Small intestine (tissue), 7 donors: ENCODE data around the gene GOSR2. TPM values are rescaled to one million over a fixed set of nuclear protein-coding genes. Genes with fewer than 3 reads are reported as not detected.

Experiments
- DNase-seq, 2 donors: peaks; one replicate each; pipeline versions ENCODE4 v3.0.0 to v3.0.0-alpha.2; 2013
- FAIRE-seq: peaks from 2 replicates; lab custom pipeline; 2012; peaks lifted over from hg19 to GRCh38; lab: Jason Lieb, UNC
- H3K27ac ChIP-seq, 3 donors: one replicate each; pipeline ENCODE4 v1.5.1; 2013; ENCODE audit warnings: low read length in 2 of 3, mild to moderate bottlenecking in 2 of 3, control low read depth in 1 of 3, inconsistent platforms in 1 of 3, low read depth in 1 of 3, moderate library complexity in 1 of 3
- H3K27me3 ChIP-seq, 3 donors: one replicate each; pipeline ENCODE4 v1.6.1; 2013; ENCODE audit warnings: low read length in 3 of 3, inconsistent platforms in 1 of 3; ENCODE audit not compliant: control insufficient read depth in 3 of 3, insufficient read depth in 3 of 3
- H3K36me3 ChIP-seq, 3 donors: one replicate each; pipeline ENCODE4 v1.6.1; 2013; ENCODE audit warnings: low read length in 3 of 3, inconsistent platforms in 1 of 3, low read depth in 1 of 3, mild to moderate bottlenecking in 1 of 3, moderate library complexity in 1 of 3; ENCODE audit not compliant: control insufficient read depth in 3 of 3, insufficient read depth in 2 of 3
- H3K4me1 ChIP-seq, 3 donors: one replicate each; pipeline ENCODE4 v1.6.1; 2013; ENCODE audit warnings: low read length in 2 of 3, inconsistent platforms in 1 of 3, low read depth in 1 of 3, mild to moderate bottlenecking in 1 of 3, moderate library complexity in 1 of 3; ENCODE audit not compliant: control insufficient read depth in 3 of 3, insufficient read depth in 2 of 3
- H3K4me3 ChIP-seq, 3 donors: one replicate each; pipeline ENCODE4 v1.5.1; 2013; ENCODE audit warnings: low read length in 3 of 3, control low read depth in 1 of 3, inconsistent platforms in 1 of 3, low read depth in 1 of 3, mild to moderate bottlenecking in 1 of 3, moderate library complexity in 1 of 3
- H3K9me3 ChIP-seq, 2 donors: one replicate each; pipeline ENCODE4 v1.6.1; 2013; ENCODE audit warnings: low read depth in 1 of 2, low read length in 1 of 2; ENCODE audit not compliant: control insufficient read depth in 2 of 2, insufficient read depth in 1 of 2
- WGBS, 3 donors: extraction: QIAGEN DNeasy Blood & Tissue Kit; methylation state at CpG; one replicate each; pipeline ENCODE4 v1.1.7; 2013; 5-methylcytosine and 5-hydroxymethylcytosine counted together
- polyA plus RNA-seq, 4 donors: library from polyadenylated mRNA; stranded (reverse) in 3 of 4; unstranded in 1 of 4; fragments of 200-250 nt in 3 of 4; fragments of 120-200 nt in 1 of 4; gene quantifications; one replicate each; pipeline versions ENCODE4 v1.2.1 to v1.2.3, GENCODE V29; 2013
- donor health status: healthy with polysubstance abuse.
- donor health status: control.
- donor health status: control.
- donor health status: Bipolar disorder and iron deficiency.
- donor health status: healthy.

GOSR2 gene
- polyA plus RNA-seq, 4 donors, result 41.0 to 80.1 (median 50.3) TPM

DNA sequence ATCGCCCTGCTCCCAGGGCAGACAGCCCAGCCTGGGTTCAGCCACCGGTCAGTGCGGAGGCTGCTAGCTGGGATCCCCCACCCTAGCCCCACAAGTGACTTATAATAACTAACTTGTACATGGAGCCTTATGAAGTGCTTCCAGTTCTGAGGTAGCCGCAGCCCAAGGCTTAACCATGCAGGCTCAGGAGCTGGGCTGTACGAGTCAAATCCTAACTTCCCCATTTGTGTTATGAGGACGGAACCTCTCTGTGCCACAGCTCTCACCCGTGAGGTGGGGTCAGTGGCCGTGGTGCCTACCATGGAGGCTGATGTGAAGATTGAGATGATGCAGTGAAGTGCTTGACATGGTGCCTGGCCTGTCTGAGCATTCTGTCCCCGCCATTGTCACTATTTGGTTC, 27.8 kb upstream of the GOSR2 start:
- WGBS, 3 donors, result 75 to 83% (median 77%) methylated on average over 9 of the region's 9 CpGs
- DNase-seq, result no peak
- Histone ChIP-seq H3K36me3 (no peaks in the 10 kb centered on the region), H3K4me3 (no peak overlapping the region), H3K4me1 (peaks cover 0 to 3% (median 0%) of the 10 kb centered on the region in 3 donors), H3K9me3 (peaks cover 0 to 4% of the 10 kb centered on the region in 2 donors), H3K27ac (no peak overlapping the region), H3K27me3 (peaks cover 0 to 18% (median 3%) of the 10 kb centered on the region in 3 donors)
- no peak for FAIRE-seq

DNA sequence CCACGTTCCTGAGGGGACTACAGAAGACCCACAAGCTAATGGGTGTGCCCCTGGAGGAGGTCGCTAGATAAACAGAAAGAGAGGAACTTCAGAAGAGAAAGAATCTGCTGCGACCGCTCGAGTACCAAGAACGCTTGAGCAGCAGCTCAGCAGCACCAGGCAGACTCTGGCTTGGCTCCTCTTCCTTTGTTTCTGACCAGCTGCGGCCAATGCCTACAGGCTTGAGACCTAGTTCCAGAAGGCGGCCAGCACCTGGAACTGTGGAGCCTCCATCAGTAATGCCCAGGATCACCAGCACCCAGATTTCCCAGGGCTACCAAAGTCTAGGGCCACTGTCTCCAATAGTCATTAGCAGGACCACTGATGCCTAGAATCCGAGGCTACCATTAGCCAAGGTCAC, 26.0 kb upstream of the GOSR2 start:
- 82 to 83% (median 82%) methylated on average over 9 of the region's 9 CpGs for WGBS, 3 donors
- Histone ChIP-seq H3K36me3 (no peaks in the 10 kb centered on the region), H3K27ac (no peak overlapping the region), H3K4me3 (no peak overlapping the region), H3K4me1 (peaks cover 0 to 3% (median 0%) of the 10 kb centered on the region in 3 donors), H3K9me3 (peaks cover 0 to 4% of the 10 kb centered on the region in 2 donors), H3K27me3 (peaks cover 0 to 18% (median 3%) of the 10 kb centered on the region in 3 donors)
- DNase-seq (no peak), FAIRE-seq (no peak)

DNA sequence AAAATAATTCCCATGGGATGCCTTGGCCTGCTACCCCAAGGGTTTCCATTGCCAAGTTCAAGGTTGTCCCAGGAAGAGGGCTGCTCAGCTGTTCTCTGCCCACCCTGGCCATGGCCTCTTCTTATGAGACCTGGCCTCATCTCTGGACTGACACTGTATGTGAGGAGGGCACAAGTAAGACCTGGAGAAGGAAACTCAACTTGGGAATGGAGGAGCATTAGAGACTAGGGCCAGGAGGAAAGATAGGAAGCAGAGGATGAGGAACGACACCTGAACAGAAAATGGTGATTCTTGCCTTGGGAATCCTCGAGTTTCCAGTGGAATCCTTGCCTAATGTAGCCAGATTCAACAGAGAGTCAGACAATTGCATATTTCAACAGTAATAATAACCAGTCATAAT, 24.6 kb upstream of the GOSR2 start:
- Histone ChIP-seq H3K27ac (no peak overlapping the region), H3K4me3 (no peak overlapping the region), H3K36me3 (no peaks in the 10 kb centered on the region), H3K4me1 (peaks cover 0 to 3% (median 0%) of the 10 kb centered on the region in 3 donors), H3K9me3 (peaks cover 0 to 4% of the 10 kb centered on the region in 2 donors), H3K27me3 (peaks cover 0 to 16% (median 3%) of the 10 kb centered on the region in 3 donors)
- DNase-seq, result no peak
- 54 to 68% (median 59%) methylated on average over 2 of the region's 2 CpGs for WGBS, 3 donors
- no peak for FAIRE-seq

DNA sequence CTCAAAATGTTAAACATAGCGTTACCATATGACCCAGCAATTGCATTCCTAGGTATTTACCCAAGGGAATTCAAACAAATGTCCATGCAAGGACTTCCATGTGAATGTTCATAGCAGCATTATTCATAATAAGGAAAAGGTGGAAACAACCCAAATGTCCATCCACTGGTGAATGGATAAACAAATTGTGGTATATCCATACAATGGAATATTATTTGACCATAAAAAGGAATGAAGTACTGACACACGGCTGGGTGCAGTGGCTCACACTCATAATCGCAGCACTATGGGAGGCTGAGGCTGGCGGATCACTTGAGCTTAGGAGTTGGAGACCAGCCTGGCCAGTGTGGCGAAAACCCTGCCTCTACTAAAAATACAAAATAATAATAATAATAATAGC, 24.1 kb upstream of the GOSR2 start:
- 94 to 97% (median 96%) methylated on average over 5 of the region's 5 CpGs for WGBS, 3 donors
- Histone ChIP-seq H3K4me3 (no peak overlapping the region), H3K36me3 (no peaks in the 10 kb centered on the region), H3K4me1 (peaks cover 0 to 3% (median 0%) of the 10 kb centered on the region in 3 donors), H3K27me3 (peaks cover 0 to 11% (median 3%) of the 10 kb centered on the region in 3 donors), H3K9me3 (peaks cover 0 to 4% of the 10 kb centered on the region in 2 donors), H3K27ac (no peak overlapping the region)
- DNase-seq (no peak), FAIRE-seq (no peak)

DNA sequence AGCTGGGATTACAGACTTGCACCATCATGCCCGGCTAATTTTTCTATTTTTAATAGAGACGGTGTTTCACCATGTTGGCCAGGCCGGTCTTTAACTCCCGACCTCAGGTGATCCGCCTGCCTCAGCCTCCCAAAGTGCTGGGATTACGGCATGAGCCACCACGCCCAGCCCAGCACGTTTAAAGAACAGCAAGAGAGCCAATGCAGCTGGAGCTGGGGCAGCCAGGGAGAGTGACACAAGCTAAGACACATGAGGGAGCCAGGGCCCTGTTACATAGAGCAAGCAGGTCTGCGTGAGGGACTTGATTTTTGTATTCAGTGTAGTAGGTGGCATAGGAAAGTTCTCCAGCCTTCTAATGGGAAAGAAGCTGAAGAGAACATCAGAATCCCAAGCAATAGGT, 21.7 kb upstream of the GOSR2 start:
- H3K27me3 ChIP-seq, result peaks cover 0 to 3% (median 2%) of the 10 kb centered on the region in 3 donors
- WGBS, 3 donors, result 75 to 80% (median 78%) methylated on average over 9 of the region's 9 CpGs
- peaks cover 0 to 4% of the 10 kb centered on the region in 2 donors for H3K9me3 ChIP-seq
- no peak overlapping the region for H3K27ac ChIP-seq
- H3K4me1 ChIP-seq, result no peaks in the 10 kb centered on the region
- H3K36me3 ChIP-seq, result no peaks in the 10 kb centered on the region
- DNase-seq, result no peak
- H3K4me3 ChIP-seq, result no peak overlapping the region
- no peak for FAIRE-seq

DNA sequence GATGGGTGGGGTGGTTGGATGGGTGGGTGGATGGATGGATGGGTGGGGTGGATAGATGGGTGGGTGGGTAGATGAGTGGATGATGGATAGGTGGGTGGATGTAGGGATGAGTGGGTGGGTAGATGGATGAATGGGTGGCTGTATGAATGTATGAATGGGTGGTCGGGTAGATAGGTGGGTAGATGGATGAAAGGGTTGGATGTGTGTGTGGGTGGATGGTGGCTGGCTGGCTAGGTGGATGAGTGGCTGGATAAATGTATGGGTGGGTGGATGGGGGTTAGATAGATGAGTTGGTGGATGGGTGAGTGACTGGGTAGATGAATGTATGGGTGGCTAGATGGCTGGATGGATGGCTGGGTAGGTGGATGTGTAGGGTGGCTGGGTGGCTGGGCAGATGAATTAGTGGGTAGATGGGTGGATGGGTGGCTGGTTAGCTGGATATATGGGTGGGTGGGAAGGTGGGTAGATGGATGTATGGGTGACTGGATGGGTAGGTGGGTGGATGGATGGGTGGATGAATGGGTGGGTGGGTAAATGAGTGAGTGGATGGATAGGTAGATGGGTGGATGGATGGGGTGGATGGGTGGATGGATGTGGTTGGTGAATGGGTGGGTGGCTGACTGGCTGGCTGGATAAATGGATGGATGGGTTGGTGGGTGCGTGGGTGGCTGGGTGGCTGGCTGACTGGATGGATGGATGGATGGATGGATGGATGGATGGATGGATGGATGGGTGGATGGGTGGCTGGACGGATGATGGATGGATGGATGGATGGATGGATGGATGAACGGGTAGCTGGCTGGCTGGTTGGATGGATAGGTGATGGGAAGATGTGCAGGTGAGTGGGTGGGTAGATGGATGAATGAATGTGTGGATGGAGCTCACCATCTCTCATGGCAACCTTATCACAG, 18.9 kb upstream of the GOSR2 start:
- 90 to 97% (median 94%) methylated on average over 4 of the region's 4 CpGs for WGBS, 3 donors
- FAIRE-seq (no peak), DNase-seq (no peak)
- Histone ChIP-seq H3K27ac (no peak overlapping the region), H3K36me3 (no peaks in the 10 kb centered on the region), H3K4me3 (no peak overlapping the region), H3K27me3 (peaks cover 0 to under 1% (median 0%) of the 10 kb centered on the region in 3 donors), H3K4me1 (no peaks in the 10 kb centered on the region), H3K9me3 (peaks cover 0 to 2% of the 10 kb centered on the region in 2 donors)

DNA sequence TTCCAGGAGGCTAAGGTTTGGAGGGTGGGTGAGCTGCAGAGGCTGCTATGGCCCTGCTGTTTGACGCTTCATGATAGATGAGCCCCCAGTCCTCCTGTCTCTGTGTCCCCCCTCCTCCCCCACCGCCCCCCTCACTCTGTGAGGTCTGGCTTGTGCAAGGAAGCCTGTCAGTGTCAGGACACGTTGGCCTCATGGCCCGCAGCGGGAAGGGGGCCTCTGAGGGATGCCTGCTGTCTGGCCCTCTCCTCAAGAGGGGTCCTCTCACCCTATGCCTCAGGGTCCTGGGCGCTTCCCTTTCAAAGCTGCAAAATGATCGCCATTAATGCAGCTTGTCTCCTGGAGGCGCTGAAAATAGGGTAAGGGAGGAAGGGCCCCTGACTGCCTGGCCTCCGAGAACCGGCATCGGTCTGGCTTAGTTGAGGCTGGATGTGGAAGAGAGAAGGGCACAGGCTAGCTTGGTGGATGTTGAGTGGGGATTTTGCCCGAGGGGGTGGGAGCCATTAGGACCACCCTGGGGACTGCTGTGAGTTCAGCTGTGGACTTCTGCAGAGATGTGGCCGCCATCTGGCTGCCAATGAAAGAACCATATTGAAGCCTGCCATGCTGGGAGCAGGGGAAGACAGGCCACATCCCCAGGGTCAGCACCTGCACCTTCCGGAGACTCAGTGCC, 14.8 kb upstream of the GOSR2 start:
- no peak overlapping the region for H3K4me3 ChIP-seq
- no peak for DNase-seq
- no peak for FAIRE-seq
- no peaks in the 10 kb centered on the region for H3K36me3 ChIP-seq
- peaks cover 0 to 5% (median 0%) of the 10 kb centered on the region in 3 donors for H3K27me3 ChIP-seq
- no peak overlapping the region for H3K27ac ChIP-seq
- no peaks in the 10 kb centered on the region for H3K9me3 ChIP-seq
- no peaks in the 10 kb centered on the region for H3K4me1 ChIP-seq
- WGBS, 3 donors, result 63 to 82% (median 77%) methylated on average over 13 to 14 of the region's 14 CpGs

DNA sequence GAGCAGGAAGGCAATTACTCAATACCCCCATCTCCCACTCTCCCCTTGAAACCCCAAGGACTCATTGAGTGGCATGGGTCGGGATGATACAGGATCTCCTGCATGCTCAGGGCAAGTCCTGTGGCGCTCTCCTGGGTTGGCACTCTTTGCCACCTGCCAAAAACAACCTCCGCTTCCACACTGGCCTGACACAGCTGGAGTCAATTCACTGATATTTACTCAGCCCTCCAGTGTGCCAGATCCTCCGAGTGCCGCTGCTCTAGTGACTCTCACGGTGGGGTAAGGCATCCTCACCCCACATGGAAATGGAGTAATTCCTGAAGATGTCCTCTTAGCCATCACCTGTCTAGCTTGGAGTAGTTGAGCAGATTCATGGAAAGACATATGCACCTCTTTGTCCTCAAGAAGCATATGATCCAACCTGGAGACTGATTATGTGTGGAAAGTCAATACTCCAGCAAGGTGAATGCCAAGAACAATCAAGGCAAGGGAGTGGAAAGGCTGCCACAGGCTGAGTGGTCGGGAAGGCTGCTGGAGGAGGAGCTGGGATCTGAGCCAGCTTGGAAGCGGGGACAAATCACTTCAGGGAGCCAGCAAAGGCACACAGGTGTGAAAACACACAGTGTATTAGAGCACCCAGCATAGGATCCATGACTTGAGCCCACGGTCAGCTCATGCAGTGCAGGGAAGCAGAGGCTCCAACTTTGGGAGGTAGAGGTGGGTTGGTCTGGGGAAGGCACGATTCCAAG, 12.6 kb upstream of the GOSR2 start:
- no peaks in the 10 kb centered on the region for H3K4me1 ChIP-seq
- DNase-seq (no peak), FAIRE-seq (no peak)
- H3K27me3 ChIP-seq, result peaks cover 0 to 5% (median 0%) of the 10 kb centered on the region in 3 donors
- no peak overlapping the region for H3K27ac ChIP-seq
- WGBS, 3 donors, result 50 to 74% (median 50%) methylated on average over 10 of the region's 10 CpGs
- no peaks in the 10 kb centered on the region for H3K36me3 ChIP-seq
- H3K9me3 ChIP-seq, result peaks cover 0 to under 1% of the 10 kb centered on the region in 2 donors
- H3K4me3 ChIP-seq, result no peak overlapping the region
